PC-3 (cell line): ENCODE data around the gene IRF2BP1.

Experiments used
- EZH2 ChIP-seq: fragments of 300-600 bp; sonication (generic); IDR thresholded peaks from one replicate; pipeline ENCODE4 v1.6.1; 2017; ENCODE audit warnings: antibody characterized with exemption, mild to moderate bottlenecking, low read length; ENCODE audit not compliant: unreplicated experiment
- EZH2phosphoT487 ChIP-seq: fragments of 300-600 bp; sonication (generic); IDR thresholded peaks from 2 replicates; pipeline ENCODE4 v1.6.1; 2018; ENCODE audit warnings: mild to moderate bottlenecking, antibody characterized with exemption, low read length, borderline replicate concordance
- TF ChIP-seq, protein P1 (sequence below): fragments of 300-600 bp; sonication (generic); conservative IDR thresholded peaks from 2 replicates; pipeline ENCODE4 v1.5.1; 2017; ENCODE audit warnings: antibody characterized with exemption, low read depth, mild to moderate bottlenecking, low read length

DNA sequence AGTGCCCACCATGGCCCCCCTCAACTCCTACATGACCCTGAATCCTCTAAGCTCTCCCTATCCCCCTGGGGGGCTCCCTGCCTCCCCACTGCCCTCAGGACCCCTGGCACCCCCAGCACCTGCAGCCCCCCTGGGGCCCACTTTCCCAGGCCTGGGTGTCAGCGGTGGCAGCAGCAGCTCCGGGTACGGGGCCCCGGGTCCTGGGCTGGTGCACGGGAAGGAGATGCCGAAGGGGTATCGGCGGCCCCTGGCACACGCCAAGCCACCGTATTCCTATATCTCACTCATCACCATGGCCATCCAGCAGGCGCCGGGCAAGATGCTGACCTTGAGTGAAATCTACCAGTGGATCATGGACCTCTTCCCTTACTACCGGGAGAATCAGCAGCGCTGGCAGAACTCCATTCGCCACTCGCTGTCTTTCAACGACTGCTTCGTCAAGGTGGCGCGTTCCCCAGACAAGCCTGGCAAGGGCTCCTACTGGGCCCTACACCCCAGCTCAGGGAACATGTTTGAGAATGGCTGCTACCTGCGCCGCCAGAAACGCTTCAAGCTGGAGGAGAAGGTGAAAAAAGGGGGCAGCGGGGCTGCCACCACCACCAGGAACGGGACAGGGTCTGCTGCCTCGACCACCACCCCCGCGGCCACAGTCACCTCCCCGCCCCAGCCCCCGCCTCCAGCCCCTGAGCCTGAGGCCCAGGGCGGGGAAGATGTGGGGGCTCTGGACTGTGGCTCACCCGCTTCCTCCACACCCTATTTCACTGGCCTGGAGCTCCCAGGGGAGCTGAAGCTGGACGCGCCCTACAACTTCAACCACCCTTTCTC, 13.6 kb downstream of the IRF2BP1 start:
- TF ChIP-seq, protein P1, sequence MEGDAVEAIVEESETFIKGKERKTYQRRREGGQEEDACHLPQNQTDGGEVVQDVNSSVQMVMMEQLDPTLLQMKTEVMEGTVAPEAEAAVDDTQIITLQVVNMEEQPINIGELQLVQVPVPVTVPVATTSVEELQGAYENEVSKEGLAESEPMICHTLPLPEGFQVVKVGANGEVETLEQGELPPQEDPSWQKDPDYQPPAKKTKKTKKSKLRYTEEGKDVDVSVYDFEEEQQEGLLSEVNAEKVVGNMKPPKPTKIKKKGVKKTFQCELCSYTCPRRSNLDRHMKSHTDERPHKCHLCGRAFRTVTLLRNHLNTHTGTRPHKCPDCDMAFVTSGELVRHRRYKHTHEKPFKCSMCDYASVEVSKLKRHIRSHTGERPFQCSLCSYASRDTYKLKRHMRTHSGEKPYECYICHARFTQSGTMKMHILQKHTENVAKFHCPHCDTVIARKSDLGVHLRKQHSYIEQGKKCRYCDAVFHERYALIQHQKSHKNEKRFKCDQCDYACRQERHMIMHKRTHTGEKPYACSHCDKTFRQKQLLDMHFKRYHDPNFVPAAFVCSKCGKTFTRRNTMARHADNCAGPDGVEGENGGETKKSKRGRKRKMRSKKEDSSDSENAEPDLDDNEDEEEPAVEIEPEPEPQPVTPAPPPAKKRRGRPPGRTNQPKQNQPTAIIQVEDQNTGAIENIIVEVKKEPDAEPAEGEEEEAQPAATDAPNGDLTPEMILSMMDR = no peak
- TF ChIP-seq EZH2 (no peak), EZH2phosphoT487 (no peak)
